ENCODE results near the gene GTF2H1. TPM values are rescaled to one million over a fixed set of nuclear protein-coding genes. Genes with fewer than 3 reads are reported as not detected.

The GTF2H1 gene
- total RNA-seq, 1 donor from 2014 or later = 45.2 TPM

DNA sequence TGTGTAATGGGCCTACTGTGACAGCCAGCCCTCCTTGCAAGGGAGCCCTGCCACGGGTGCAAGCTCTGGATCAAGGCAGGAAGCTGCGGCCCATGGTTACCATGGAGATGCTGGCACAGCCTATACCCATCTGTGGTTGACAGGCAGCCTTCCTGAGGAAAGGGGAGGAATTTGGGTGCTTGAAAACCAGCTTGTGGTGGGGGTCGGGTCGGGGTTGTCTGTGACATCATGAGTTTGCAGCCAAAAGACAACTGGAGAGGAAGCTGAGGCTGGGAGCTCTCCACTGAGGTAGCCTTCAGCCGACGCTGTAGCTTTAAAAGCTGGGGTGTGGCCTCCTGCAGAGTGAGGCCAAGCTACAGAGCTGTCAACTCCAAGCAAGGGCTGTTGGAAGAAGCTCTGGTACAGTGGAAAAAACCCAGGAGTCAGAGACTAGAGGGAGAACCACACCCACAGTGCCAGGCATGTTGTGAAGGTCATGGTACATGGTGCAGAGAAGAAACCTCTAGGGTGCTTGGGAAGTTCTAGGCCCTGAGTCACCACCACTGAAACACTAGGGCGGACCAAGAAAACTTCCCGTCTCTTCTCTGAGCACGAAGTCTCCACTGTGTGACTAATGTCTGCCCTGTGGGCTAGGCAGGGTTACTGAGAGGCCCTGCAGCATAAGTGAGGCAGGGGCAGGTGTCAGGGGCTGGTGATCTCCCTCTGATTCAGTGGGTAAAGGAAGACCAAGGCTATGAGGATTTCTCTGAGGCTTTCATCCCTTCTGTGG lies 61.2 kb downstream of the GTF2H1 start:
- Histone ChIP-seq H3K27ac (no peak overlapping the region), H3K27me3 (no peaks in the 10 kb centered on the region), H3K9me3 (ENCODE audit: low read depth) (no peaks in the 10 kb centered on the region), H3K4me1 (peaks cover 14% of the 10 kb centered on the region), H3K4me3 (no peak overlapping the region), H4K20me1 (ENCODE audit: low read depth) (no peaks in the 10 kb centered on the region), H3F3A (ENCODE audit: low read depth) (peaks cover 6% of the 10 kb centered on the region), H2AFZ (replicated peaks) (peak overlapping the region; percentile 52), H3K4me2 (no peak overlapping the region), H3K36me3 (no peaks in the 10 kb centered on the region), H3K79me2 (ENCODE audit: low read depth) (no peaks in the 10 kb centered on the region), H3K9ac (no peak overlapping the region)
- Mint-ChIP-seq H3K27ac (peak overlapping the region; percentile 98), H3K4me3 (peak overlapping the region; percentile 49), H3K9me3 (no peaks in the 10 kb centered on the region), H3K36me3 (no peaks in the 10 kb centered on the region), H3K4me1 (peaks cover 19% of the 10 kb centered on the region), H3K27me3 (ENCODE audit: insufficient read depth, low read depth) (peaks cover 2% of the 10 kb centered on the region)
- DNase-seq (ENCODE audit: low spot score) = peak; percentile 6
- no peak for TF ChIP-seq EZH2phosphoT487 (IDR thresholded peaks at IDR 0.05)
- TF ChIP-seq EZH2 (IDR thresholded peaks at IDR 0.05) = no peak
- TF ChIP-seq, protein P1, sequence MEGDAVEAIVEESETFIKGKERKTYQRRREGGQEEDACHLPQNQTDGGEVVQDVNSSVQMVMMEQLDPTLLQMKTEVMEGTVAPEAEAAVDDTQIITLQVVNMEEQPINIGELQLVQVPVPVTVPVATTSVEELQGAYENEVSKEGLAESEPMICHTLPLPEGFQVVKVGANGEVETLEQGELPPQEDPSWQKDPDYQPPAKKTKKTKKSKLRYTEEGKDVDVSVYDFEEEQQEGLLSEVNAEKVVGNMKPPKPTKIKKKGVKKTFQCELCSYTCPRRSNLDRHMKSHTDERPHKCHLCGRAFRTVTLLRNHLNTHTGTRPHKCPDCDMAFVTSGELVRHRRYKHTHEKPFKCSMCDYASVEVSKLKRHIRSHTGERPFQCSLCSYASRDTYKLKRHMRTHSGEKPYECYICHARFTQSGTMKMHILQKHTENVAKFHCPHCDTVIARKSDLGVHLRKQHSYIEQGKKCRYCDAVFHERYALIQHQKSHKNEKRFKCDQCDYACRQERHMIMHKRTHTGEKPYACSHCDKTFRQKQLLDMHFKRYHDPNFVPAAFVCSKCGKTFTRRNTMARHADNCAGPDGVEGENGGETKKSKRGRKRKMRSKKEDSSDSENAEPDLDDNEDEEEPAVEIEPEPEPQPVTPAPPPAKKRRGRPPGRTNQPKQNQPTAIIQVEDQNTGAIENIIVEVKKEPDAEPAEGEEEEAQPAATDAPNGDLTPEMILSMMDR (IDR thresholded peaks at IDR 0.05) = no peak

DNA sequence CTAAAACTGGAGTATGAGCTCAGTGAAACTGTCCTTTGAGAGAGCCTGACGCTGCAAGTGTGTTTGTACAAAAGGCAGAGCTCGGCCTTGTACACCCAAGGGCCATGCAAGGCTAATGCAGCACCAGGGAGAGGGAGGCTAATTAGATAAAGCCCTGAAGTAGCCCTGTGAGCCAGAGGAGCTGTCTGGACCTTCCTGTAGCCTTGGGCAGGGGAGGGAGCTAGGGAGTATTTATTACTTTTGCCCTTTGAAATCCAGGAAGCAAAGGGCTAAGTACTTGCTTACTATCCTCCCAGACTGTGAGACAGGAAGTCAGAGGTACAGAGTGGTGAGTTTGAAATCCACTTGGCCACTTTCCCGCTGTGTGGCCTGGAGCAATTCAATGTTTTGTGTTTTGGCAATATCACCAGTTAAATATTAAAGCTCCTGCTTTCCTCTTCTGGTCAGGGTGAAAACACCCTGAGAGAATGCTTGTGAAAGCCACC lies 61.8 kb downstream of the GTF2H1 start:
- H4K20me1 ChIP-seq (ENCODE audit: low read depth) = no peaks in the 10 kb centered on the region
- no peak for TF ChIP-seq EZH2phosphoT487 (IDR thresholded peaks at IDR 0.05)
- TF ChIP-seq, protein P1 (IDR thresholded peaks at IDR 0.05) = no peak
- TF ChIP-seq EZH2 (IDR thresholded peaks at IDR 0.05) = no peak
- H3K9me3 ChIP-seq (ENCODE audit: low read depth) = no peaks in the 10 kb centered on the region
- H3K4me1 ChIP-seq = peaks cover 9% of the 10 kb centered on the region
- H3K36me3 Mint-ChIP-seq = no peaks in the 10 kb centered on the region
- no peaks in the 10 kb centered on the region for H3K36me3 ChIP-seq
- H3F3A ChIP-seq (ENCODE audit: low read depth) = peaks cover 3% of the 10 kb centered on the region
- no peaks in the 10 kb centered on the region for H3K9me3 Mint-ChIP-seq
- peak; percentile 12 for DNase-seq (ENCODE audit: low spot score)
- H3K27me3 ChIP-seq = no peaks in the 10 kb centered on the region
- H2AFZ ChIP-seq (replicated peaks) = peak overlapping the region; percentile 38
- H3K27me3 Mint-ChIP-seq (ENCODE audit: insufficient read depth, low read depth) = peaks cover 2% of the 10 kb centered on the region
- no peak overlapping the region for H3K9ac ChIP-seq
- no peak overlapping the region for H3K4me3 Mint-ChIP-seq
- no peaks in the 10 kb centered on the region for H3K79me2 ChIP-seq (ENCODE audit: low read depth)
- no peak overlapping the region for H3K4me3 ChIP-seq
- H3K27ac Mint-ChIP-seq = peak overlapping the region; percentile 98
- H3K27ac ChIP-seq = no peak overlapping the region
- H3K4me1 Mint-ChIP-seq = peaks cover 18% of the 10 kb centered on the region
- no peak overlapping the region for H3K4me2 ChIP-seq

DNA sequence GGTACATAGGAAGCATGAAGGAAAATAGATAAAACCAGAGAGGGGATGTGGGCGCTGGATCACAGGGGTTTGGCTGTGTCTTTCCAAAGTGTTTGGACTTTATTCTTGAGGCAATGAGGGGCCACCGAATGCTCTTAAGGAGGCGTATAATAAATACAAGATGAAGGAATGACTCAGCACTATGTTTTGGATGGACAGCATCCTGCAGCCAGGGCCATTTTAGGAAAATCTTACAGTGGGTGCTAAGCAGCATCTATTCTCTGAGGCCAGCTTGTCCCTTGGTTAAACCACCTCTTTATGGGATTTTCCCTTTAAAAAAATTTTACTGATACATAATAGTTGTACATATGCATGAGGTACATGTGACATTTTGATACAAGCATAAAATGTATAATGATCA lies 67.7 kb downstream of the GTF2H1 start:
- Mint-ChIP-seq H3K27me3 (ENCODE audit: insufficient read depth, low read depth) (peaks cover 6% of the 10 kb centered on the region), H3K4me3 (no peak overlapping the region), H3K27ac (peak overlapping the region; percentile 83), H3K36me3 (peaks cover 2% of the 10 kb centered on the region), H3K4me1 (peaks cover 8% of the 10 kb centered on the region), H3K9me3 (no peaks in the 10 kb centered on the region)
- Histone ChIP-seq H3K4me1 (no peaks in the 10 kb centered on the region), H3K4me2 (no peak overlapping the region), H3K36me3 (no peaks in the 10 kb centered on the region), H4K20me1 (ENCODE audit: low read depth) (peaks cover 4% of the 10 kb centered on the region), H3K27ac (no peak overlapping the region), H3K79me2 (ENCODE audit: low read depth) (peaks cover 15% of the 10 kb centered on the region), H3K9me3 (ENCODE audit: low read depth) (no peaks in the 10 kb centered on the region), H3F3A (ENCODE audit: low read depth) (peaks cover 7% of the 10 kb centered on the region), H2AFZ (replicated peaks) (no peak overlapping the region), H3K4me3 (no peak overlapping the region), H3K27me3 (peaks cover 16% of the 10 kb centered on the region), H3K9ac (no peak overlapping the region)
- no peak for DNase-seq (ENCODE audit: low spot score)
- TF ChIP-seq EZH2phosphoT487 (IDR thresholded peaks at IDR 0.05) = no peak
- TF ChIP-seq, protein P1 (IDR thresholded peaks at IDR 0.05) = no peak
- no peak for TF ChIP-seq EZH2 (IDR thresholded peaks at IDR 0.05)

Measured in neural progenitor cell (in vitro differentiated cells).